C4-2B (cell line): ENCODE data around the gene GPR160.

ENCODE experiments used
- H3K27ac ChIP-seq: fragments of 450-650 bp; 2 replicates; pipeline ENCODE4 v1.5.1; 2017
- ZFX ChIP-seq: fragments of 450-650 bp; IDR thresholded peaks from 2 replicates; pipeline ENCODE4 v1.6.1; 2017
- TF ChIP-seq, protein P1 (sequence below): fragments of 450-650 bp; conservative IDR thresholded peaks from 2 replicates; pipeline ENCODE4 v1.5.1; 2017; ENCODE audit warnings: mild to moderate bottlenecking

Gene GPR160, protein sequence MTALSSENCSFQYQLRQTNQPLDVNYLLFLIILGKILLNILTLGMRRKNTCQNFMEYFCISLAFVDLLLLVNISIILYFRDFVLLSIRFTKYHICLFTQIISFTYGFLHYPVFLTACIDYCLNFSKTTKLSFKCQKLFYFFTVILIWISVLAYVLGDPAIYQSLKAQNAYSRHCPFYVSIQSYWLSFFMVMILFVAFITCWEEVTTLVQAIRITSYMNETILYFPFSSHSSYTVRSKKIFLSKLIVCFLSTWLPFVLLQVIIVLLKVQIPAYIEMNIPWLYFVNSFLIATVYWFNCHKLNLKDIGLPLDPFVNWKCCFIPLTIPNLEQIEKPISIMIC

DNA sequence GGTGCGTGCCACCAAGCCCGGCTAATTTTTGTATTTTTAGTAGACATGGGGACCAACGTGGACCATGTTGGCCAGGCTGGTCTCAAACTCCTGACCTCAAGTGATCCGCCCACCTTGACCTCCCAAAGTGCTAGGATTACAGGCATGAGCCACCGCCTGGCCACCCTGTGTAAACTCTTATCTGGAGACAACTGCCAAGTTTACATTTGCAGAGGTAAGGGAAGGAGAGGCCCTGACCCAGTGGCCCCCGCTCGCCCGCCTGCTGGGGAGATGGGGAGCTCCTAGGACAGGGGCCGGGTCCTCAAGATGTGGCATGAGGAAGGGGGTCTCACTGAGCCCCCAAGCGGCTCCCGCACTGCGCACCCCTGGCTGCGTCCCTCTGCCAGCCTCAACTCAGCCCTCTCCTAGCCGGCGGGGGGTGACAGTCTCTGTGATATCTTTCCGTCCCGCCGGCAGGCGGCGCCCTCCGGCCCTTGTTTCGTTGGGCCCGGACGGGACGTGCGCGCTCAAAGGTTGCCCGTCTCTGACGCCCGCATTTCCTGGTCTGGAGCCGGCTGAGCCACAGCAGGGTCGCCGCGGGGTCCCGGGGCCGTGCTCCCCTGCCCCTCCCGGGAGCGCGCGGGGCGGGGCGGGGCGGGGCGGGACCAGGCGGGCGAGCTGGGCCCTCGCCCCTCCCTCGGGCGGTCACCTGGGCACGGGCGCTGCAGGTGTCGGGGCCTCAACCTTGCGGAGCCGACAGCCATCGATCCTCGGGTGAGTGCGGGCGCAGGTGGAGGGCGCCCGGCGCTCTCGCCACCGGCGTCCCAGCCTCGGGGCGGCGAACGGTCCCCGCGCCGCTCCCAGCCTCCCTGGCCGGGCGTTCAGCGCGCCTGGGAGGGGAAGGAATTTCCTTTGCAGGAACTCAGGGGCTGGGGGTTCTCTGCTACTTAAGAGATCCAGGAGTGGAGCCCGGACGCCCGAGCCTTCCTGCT lies at the start of gene GPR160:
GPR160 (plus strand) TSS at position 533 of the 971 bp plus-strand sequence. CDS start 45,978 bp downstream, outside the sequence.
- TF ChIP-seq ZFX, result no peak
- TF ChIP-seq, protein P1, sequence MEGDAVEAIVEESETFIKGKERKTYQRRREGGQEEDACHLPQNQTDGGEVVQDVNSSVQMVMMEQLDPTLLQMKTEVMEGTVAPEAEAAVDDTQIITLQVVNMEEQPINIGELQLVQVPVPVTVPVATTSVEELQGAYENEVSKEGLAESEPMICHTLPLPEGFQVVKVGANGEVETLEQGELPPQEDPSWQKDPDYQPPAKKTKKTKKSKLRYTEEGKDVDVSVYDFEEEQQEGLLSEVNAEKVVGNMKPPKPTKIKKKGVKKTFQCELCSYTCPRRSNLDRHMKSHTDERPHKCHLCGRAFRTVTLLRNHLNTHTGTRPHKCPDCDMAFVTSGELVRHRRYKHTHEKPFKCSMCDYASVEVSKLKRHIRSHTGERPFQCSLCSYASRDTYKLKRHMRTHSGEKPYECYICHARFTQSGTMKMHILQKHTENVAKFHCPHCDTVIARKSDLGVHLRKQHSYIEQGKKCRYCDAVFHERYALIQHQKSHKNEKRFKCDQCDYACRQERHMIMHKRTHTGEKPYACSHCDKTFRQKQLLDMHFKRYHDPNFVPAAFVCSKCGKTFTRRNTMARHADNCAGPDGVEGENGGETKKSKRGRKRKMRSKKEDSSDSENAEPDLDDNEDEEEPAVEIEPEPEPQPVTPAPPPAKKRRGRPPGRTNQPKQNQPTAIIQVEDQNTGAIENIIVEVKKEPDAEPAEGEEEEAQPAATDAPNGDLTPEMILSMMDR, result peak; percentile 99
- H3K27ac ChIP-seq, result peak within 1 kb of the TSS; percentile 49

DNA sequence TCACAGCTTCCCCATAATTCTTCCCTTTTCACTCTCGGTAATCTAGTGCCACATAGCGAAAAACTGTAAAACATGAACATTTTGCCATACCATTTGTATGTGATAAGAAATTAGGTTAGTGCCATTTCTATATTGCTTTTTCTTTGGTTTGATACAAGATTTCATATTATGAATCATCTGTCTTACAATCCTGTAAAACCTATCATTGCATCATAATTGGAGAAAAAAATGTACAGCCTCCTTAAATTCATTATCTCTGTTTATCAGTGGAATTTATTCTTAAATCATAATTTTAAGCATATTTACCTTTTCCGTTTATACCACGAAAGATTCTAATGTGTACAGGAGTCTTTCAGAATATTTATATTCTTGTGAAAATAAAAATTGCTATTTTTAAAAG lies 47.4 kb upstream of the GPR160 start:
- H3K27ac ChIP-seq, result no peak overlapping the region
- TF ChIP-seq, protein P1, result no peak
- TF ChIP-seq ZFX, result no peak

DNA sequence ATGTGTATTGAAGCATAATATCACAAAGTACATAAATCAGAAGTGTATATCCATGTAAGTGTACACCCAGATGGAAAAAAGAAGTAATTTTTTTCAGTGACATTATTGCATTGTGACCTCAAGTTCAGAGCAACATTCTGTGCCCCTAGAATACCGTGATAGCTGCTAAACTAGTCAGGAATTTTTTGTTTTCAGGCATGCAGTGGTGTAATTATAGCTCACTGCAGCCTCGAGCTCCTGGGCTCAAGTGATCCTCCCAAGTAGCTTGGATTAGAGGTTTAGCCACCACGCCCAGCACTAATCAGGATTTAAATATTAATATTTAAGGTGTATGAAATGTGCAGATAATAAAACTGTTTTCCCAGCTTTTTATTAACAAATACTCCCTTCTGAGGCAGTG lies 45.6 kb upstream of the GPR160 start:
- H3K27ac ChIP-seq, result no peak overlapping the region
- TF ChIP-seq, protein P1, result no peak
- no peak for TF ChIP-seq ZFX

DNA sequence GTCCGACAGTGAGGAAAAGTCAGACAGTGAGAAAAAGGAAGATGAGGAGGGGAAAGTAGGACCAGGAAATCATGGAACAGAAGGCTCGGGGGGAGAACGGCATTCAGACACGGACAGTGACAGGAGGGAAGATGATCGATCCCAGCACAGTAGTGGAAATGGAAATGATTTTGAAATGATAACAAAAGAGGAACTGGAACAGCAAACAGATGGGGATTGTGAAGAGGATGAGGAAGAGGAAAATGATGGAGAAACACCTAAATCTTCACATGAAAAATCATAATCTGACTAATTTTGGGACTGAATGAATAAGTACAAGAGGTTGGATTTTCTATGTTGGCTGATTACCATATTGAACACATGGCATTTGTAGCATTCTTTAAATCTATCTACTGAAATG lies 45.0 kb upstream of the GPR160 start:
- H3K27ac ChIP-seq, result no peak overlapping the region
- TF ChIP-seq, protein P1, result no peak
- TF ChIP-seq ZFX, result no peak

DNA sequence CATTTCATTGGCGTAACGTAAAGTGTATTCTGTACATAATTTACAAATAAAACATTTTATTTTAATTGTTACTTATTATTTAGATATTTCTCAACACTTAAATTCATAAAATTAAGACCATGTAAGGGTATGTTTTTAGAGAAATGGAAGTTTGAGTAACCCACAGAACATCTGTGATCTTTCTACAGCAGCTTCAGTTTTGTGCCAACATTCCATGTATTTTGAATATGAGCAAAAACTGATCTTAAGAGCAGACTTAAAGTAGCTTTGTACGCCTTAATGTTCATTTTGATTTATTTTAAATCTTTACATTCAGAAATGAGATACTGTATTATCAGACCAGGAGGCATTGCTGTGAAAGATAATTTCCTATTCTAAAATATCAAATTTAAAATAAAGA lies 44.0 kb upstream of the GPR160 start:
- H3K27ac ChIP-seq, result no peak overlapping the region
- no peak for TF ChIP-seq ZFX
- TF ChIP-seq, protein P1, result no peak

DNA sequence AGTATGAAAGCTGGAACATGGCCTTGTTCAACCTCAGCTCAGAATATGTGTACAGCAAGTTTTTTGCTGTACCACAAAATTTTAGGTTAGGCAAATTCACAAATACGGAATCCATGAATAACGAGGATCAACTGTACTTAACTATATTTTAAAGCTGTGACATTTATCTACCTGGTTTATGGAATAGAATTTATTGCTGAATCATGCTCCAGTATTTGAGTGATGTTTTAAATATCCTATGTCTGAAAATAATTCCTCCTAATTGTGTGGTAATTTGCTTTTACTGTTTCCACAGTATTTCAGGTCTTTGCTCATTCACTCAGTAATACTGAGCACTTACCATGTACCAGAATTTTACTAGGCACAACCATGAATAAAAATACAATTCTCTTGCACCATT lies 41.7 kb upstream of the GPR160 start:
- H3K27ac ChIP-seq, result no peak overlapping the region
- TF ChIP-seq, protein P1, result no peak
- no peak for TF ChIP-seq ZFX

DNA sequence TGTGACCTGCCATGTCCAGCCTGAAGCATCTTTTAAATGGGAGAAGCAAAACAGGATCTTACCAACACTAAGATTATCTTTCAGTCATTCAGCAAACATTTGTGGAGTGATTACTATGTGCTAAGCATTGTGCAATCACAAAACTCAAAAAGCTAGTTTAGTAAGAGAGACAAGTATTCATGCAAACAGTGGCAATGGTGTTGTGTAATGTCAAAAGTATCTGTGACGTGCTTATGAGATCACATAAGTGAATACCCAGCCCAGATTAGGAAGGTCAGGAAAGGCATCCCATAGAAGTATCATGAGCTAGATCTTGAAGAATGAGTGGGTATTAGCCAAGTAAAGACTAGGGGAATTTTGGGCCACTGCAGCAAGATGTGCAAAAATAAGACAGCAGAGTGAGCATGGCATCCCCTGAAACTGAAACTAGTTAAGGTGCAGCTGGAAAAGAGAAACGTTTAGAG lies 39.1 kb upstream of the GPR160 start:
- H3K27ac ChIP-seq, result no peak overlapping the region
- TF ChIP-seq ZFX, result no peak
- TF ChIP-seq, protein P1, result no peak
